ENCODE data around the gene TRAF1. TPM values are rescaled to one million over a fixed set of nuclear protein-coding genes. Genes with fewer than 3 reads are reported as not detected.

The TRAF1 gene
- total RNA-seq, 1 experiment from 2014 or later: 1.4 TPM

DNA sequence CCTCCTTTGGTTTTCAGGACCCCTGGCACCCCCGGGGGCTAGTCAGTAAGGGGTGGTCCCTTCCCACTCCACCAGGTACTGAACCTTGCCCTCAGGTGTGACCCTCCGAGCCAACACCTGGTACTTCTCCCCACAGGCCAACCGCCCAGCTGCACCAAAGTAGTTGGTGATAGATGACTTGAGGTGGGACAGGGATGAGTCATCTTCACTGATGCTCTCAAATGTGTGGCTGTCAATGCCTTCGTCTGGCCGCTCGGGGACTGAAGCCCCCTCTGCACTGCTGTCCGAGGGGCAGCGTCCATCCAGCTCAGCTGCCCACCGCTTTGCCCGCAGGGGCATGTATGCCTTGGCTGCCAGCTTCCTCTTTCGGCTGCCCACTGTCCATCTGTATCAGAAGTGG, 68.7 kb downstream of the TRAF1 start:
- Mint-ChIP-seq H3K36me3 (ENCODE audit: insufficient read depth in 1 of 3, low read depth in 3 of 3) (peaks cover 0 to 55% (median 25%) of the 10 kb centered on the region in 3 experiments; a peak in 4 of 7 replicates), H3K27ac (no peak overlapping the region; a peak in 1 of 7 replicates), H3K27me3 (ENCODE audit: low read depth) (no peaks in the 10 kb centered on the region), H3K9me3 (no peaks in the 10 kb centered on the region), H3K4me3 (no peak overlapping the region), H3K4me1 (peaks cover 5 to 8% of the 10 kb centered on the region in 2 experiments)
- Histone ChIP-seq H2BK120ac (ENCODE audit: low read depth, low read length, poor library complexity, severe bottlenecking) (no peak overlapping the region), H3T11ph (ENCODE audit: low read length) (no peak overlapping the region), H3K9me3 (ENCODE audit: control insufficient read depth, low read depth, low read length) (no peaks in the 10 kb centered on the region), H3K56ac (ENCODE audit: insufficient read length, low read depth, low read length) (no peak overlapping the region), H3K4ac (ENCODE audit: low read depth, low read length) (no peak overlapping the region), H4K8ac (replicated peaks; ENCODE audit: insufficient read length, low read depth, low read length) (no peak overlapping the region), H2BK12ac (ENCODE audit: insufficient read length, low read depth, low read length) (no peak overlapping the region), H2BK5ac (ENCODE audit: insufficient read length, low read length) (no peak overlapping the region), H3K27ac (ENCODE audit: insufficient read length, low read depth, low read length) (no peak overlapping the region), H4K5ac (ENCODE audit: insufficient read length, low read depth, low read length) (no peak overlapping the region), H3K27me3 (ENCODE audit: insufficient read depth, low read length) (no peaks in the 10 kb centered on the region), H3K79me2 (ENCODE audit: insufficient read depth, low read length) (no peaks in the 10 kb centered on the region), H3K79me1 (ENCODE audit: insufficient read depth, low read depth, low read length, poor library complexity, severe bottlenecking) (no peaks in the 10 kb centered on the region), H3K23me2 (ENCODE audit: insufficient read length, low read depth, low read length, poor library complexity, severe bottlenecking) (no peaks in the 10 kb centered on the region), H3K23ac (ENCODE audit: insufficient read length, low read depth, low read length) (no peak overlapping the region), H3K9ac (ENCODE audit: extremely low read depth, insufficient read length, low read length) (no peak overlapping the region), H2AFZ (ENCODE audit: low read length) (no peak overlapping the region), H2BK15ac (ENCODE audit: low read depth, low read length) (no peak overlapping the region), H2BK20ac (ENCODE audit: low read depth, low read length, poor library complexity, severe bottlenecking) (no peak overlapping the region), H3K4me2 (ENCODE audit: insufficient read depth, insufficient read length, low read length) (no peak overlapping the region), H3K4me1 (ENCODE audit: insufficient read depth, low read length) (no peaks in the 10 kb centered on the region), H4K91ac (ENCODE audit: insufficient read length, low read depth, low read length) (no peak overlapping the region), H3K18ac (ENCODE audit: insufficient read length, low read depth, low read length) (no peak overlapping the region), H4K20me1 (ENCODE audit: control insufficient read depth, insufficient read depth, insufficient read length) (no peaks in the 10 kb centered on the region), H2AK5ac (ENCODE audit: insufficient read length, low read length) (no peak overlapping the region), H3K14ac (ENCODE audit: insufficient read depth, low read length) (no peak overlapping the region)
- no peak for DNase-seq
- TF ChIP-seq CTCF (conservative IDR thresholded peaks at IDR 0.05): no peak
- no CpG with 5 or more reads among the region's 11 CpGs for WGBS (ENCODE audit: extremely low coverage, insufficient read length, low lambda C conversion rate)
